Urothelium cell line (cell line): ENCODE results near the gene INO80C.

Experiments used
- DNase-seq: peaks from one replicate; pipeline ENCODE4 v3.0.0; 2011; ENCODE audit warnings: low spot score, mixed read lengths
- FAIRE-seq: peaks from 2 replicates; lab custom pipeline; 2011; peaks lifted over from hg19 to GRCh38; lab: Jason Lieb, UNC

Gene INO80C

DNA sequence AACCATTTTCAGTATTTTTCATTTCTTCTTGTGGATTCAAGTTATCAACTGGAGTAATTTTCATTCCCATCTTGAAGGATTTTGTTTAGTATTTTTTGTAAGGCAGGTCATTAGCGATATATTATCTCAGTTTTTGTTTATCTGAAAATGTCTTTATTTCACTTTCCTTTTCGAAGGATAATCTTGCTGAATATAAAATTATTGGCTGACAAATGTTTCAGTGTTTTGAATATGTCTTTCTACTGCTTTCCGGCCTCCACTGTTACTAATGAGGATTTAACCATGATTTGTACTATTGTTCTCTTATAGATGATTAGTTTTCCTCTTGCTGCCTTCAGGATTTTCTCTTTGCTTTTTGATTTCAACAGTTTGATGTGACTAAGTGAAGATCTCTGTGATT, 62.4 kb downstream of the INO80C start:
- FAIRE-seq (no peak), DNase-seq (no peak)

DNA sequence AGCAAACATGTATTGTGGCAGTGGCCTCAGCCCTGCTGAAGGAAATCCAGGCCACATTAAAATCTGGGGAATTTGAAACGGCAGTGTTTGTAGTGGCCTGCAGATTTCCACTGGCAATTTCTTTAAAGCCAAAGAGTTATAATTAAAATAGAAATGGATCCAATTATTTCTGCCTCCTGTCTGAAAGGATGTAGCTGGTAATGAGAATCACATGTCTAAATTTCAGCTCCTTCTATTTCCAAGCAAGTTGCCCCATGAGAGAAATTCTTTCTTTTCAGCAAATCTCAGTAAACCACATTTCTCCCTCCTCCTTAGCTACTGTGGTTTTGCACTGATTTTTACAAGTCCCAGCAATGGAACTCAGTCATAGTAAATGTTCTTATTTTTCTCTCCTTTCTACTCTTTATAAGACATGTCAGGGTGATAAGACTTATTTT, 65.2 kb downstream of the INO80C start:
- FAIRE-seq (no peak), DNase-seq (no peak)

GRCh38 chr18:35431374-35431741, 66.4 kb downstream of the INO80C start:
- DNase-seq (no peak), FAIRE-seq (no peak)

- DNase-seq (no peak), FAIRE-seq (no peak)
Measured at GRCh38 chr18:35430721-35431373, 66.9 kb downstream of the INO80C start.

DNA sequence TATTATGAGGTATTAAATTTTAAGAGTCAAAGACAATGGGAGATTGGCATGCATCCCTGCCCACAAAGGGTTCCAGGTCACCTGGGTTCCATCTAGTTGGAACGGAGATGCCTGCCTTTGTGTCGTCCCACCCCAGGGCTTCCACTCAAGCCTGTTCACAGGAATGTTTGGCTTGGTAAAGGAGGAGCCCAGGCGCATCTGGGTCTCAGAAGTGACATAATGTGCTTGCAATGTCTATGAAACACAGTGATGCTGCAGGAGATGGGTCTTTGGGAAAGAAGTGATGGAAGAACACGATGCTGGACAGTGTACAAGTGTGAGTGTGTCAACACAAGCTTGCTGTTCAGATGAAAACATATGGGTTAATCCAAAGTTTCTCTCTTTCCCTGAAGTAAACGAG, 71.0 kb downstream of the INO80C start:
- DNase-seq (no peak), FAIRE-seq (no peak)

- DNase-seq (no peak), FAIRE-seq (no peak)
Measured at GRCh38 chr18:35424356-35424755, 73.4 kb downstream of the INO80C start.

- FAIRE-seq, result no peak
Measured at GRCh38 chr18:35422237-35422636, 75.5 kb downstream of the INO80C start.

DNA sequence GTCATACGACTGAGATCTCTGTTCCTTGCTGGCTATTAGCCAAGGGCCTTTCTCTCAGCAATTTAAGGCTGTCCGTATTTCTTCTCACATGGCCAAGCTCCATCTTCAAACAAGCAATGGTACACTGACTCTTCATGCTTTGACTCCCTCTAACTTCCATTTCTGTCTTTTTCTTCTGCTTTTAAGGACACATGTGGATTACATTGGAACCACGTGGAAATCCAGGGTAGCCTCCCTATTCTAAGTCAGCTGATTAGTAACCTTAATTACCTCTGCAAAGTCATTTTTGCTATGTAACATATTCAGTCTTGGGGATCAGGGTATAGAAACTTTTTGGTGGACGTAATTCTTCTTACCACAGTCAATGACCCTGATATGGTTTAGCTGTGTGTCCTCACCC, 79.2 kb downstream of the INO80C start:
- DNase-seq (no peak), FAIRE-seq (no peak)

More at GRCh38 chr18:35422237-35422636, 75.5 kb downstream of the INO80C start:
- DNase-seq, result no peak
